Measurements from ENCODE around the gene MLEC. TPM values are rescaled to one million over a fixed set of nuclear protein-coding genes. Genes with fewer than 3 reads are reported as not detected.

MLEC gene
- total and polyA plus RNA-seq, 2 of the 13 experiments (the other 11 are each of a cell fraction or from before 2014, with no cell fraction given), result 49.8 to 156 TPM

DNA sequence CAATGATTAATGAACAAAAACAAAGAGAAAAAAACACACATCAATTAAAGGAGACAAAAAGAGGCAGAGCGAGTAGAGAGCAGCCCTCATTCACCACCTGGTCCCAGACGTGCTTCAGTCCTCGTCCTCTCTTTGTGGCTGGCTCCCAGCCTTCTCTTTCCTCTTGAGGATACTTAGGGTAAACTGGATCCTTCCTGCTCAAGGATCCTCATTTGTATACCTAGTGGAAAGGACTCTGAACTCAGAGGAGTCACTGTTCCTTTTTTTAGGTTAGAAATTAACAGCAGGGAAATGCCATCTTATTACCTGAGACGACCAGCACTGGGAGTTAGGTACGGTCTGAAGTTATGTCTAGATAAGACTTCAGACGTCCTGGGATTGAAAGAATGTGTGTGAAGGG, 9.7 kb downstream of the MLEC start (continued):
- TF ChIP-seq, protein P1, sequence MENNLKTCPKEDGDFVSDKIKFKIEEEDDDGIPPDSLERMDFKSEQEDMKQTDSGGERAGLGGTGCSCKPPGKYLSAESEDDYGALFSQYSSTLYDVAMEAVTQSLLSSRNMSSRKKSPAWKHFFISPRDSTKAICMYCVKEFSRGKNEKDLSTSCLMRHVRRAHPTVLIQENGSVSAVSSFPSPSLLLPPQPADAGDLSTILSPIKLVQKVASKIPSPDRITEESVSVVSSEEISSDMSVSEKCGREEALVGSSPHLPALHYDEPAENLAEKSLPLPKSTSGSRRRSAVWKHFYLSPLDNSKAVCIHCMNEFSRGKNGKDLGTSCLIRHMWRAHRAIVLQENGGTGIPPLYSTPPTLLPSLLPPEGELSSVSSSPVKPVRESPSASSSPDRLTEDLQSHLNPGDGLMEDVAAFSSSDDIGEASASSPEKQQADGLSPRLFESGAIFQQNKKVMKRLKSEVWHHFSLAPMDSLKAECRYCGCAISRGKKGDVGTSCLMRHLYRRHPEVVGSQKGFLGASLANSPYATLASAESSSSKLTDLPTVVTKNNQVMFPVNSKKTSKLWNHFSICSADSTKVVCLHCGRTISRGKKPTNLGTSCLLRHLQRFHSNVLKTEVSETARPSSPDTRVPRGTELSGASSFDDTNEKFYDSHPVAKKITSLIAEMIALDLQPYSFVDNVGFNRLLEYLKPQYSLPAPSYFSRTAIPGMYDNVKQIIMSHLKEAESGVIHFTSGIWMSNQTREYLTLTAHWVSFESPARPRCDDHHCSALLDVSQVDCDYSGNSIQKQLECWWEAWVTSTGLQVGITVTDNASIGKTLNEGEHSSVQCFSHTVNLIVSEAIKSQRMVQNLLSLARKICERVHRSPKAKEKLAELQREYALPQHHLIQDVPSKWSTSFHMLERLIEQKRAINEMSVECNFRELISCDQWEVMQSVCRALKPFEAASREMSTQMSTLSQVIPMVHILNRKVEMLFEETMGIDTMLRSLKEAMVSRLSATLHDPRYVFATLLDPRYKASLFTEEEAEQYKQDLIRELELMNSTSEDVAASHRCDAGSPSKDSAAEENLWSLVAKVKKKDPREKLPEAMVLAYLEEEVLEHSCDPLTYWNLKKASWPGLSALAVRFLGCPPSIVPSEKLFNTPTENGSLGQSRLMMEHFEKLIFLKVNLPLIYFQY (CRISPR knock-in tag; IDR thresholded peaks at IDR 0.05; ENCODE audit: borderline replicate concordance), result no peak
- no peak for TF ChIP-seq ATRX (CRISPR knock-in tag; IDR thresholded peaks at IDR 0.05; ENCODE audit: borderline replicate concordance)
- TF ChIP-seq, protein P2, sequence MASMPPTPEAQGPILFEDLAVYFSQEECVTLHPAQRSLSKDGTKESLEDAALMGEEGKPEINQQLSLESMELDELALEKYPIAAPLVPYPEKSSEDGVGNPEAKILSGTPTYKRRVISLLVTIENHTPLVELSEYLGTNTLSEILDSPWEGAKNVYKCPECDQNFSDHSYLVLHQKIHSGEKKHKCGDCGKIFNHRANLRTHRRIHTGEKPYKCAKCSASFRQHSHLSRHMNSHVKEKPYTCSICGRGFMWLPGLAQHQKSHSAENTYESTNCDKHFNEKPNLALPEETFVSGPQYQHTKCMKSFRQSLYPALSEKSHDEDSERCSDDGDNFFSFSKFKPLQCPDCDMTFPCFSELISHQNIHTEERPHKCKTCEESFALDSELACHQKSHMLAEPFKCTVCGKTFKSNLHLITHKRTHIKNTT (CRISPR knock-in tag; IDR thresholded peaks at IDR 0.05), result no peak
- no peak for TF ChIP-seq ZNF296 (CRISPR knock-in tag; conservative IDR thresholded peaks at IDR 0.05)

DNA sequence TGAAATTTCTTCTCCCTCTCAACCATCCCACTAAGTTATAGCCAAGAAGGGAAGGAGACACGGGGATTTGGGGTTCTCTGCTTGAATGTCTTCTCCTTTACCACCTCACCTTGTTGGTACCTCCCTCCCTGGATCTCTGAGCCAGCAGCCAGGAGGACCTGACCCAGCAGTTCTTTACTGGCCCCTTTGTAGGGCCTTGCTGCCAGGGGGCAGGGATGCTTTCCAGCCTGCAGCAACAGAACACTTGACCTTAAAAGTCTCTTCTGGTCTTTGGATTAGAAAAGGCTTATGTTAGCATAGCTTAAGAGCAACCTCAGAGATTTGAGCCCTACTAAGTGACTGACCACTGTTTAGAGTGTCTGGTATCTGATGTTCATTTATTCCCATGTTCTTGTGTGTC, 10.4 kb downstream of the MLEC start:
- Histone ChIP-seq H3K36me3 (replicated peaks in 1 of 2; ENCODE audit: control insufficient read depth in 1 of 2, insufficient read depth in 2 of 2, low read length in 2 of 2) (peaks cover 45 to 81% of the 10 kb centered on the region in 2 experiments), H3K79me2 (ENCODE audit: insufficient read depth, low read length) (peaks cover 30% of the 10 kb centered on the region), H3K27me3 (ENCODE audit: control insufficient read depth in 1 of 2, insufficient read depth in 2 of 2, low read length in 2 of 2) (no peaks in the 10 kb centered on the region), H3K4me2 (ENCODE audit: low read depth, low read length) (no peak overlapping the region), H4K20me1 (ENCODE audit: insufficient read depth, low read length) (peaks cover 13% of the 10 kb centered on the region), H3K9ac (ENCODE audit: insufficient read depth, low read depth, low read length) (no peak overlapping the region), H3K27ac (ENCODE audit: extremely low read length, insufficient read depth, low read length) (no peak overlapping the region), H3K9me3 (ENCODE audit: low read length) (no peaks in the 10 kb centered on the region), H3K4me3 (replicated peaks in 1 of 3; ENCODE audit: insufficient read depth in 1 of 3, low read depth in 2 of 3, low read length in 3 of 3) (no peak overlapping the region), H2AFZ (ENCODE audit: low read length) (no peak overlapping the region), H3K4me1 (ENCODE audit: insufficient read depth, low read length) (peaks cover 20% of the 10 kb centered on the region)
- ATAC-seq (no peak), FAIRE-seq (no peak), DNase-seq (ENCODE audit: low spot score) (no peak)
- TF ChIP-seq JUNB (CRISPR knock-in tag; IDR thresholded peaks at IDR 0.05; ENCODE audit: borderline replicate concordance), result no peak
- no peak for TF ChIP-seq ZNF790 (CRISPR knock-in tag; IDR thresholded peaks at IDR 0.05; ENCODE audit: borderline replicate concordance)
- TF ChIP-seq, protein P3, sequence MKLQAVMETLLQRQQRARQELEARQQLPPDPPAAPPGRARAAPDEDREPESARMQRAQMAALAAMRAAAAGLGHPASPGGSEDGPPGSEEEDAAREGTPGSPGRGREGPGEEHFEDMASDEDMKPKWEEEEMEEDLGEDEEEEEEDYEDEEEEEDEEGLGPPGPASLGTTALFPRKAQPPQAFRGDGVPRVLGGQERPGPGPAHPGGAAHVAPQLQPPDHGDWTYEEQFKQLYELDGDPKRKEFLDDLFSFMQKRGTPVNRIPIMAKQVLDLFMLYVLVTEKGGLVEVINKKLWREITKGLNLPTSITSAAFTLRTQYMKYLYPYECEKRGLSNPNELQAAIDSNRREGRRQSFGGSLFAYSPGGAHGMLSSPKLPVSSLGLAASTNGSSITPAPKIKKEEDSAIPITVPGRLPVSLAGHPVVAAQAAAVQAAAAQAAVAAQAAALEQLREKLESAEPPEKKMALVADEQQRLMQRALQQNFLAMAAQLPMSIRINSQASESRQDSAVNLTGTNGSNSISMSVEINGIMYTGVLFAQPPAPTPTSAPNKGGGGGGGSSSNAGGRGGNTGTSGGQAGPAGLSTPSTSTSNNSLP (IDR thresholded peaks at IDR 0.05; ENCODE audit: low read depth, low read length), result no peak
- TF ChIP-seq ZSCAN22 (CRISPR knock-in tag; IDR thresholded peaks at IDR 0.05), result no peak
- 96% methylated on average over 1 of the region's 1 CpG for WGBS (ENCODE audit: low lambda C conversion rate)
- POLR2A ChIA-PET, result no interaction called here
- CTCF ChIA-PET (ENCODE audit: low intra/inter-chr PET ratio, low total read pairs), result no interaction called here
- no TSS peak for BruUV-seq (replicated peaks)
- intact Hi-C loops (cut with micrococcal nuclease; ENCODE audit: unreplicated experiment) (no loop called here), in situ Hi-C loops (cut with HindIII; ENCODE audit: extremely low pct_ligation_motif_present, low pct_unique_long_range_greater_than_20kb) (no loop called here)
